ENCODE data around the gene ULBP1. TPM values are rescaled to one million over a fixed set of nuclear protein-coding genes. Genes with fewer than 3 reads are reported as not detected.
A peak's percentile ranks its signal among the peaks of the same experiment; 100 is the strongest.
"Not testable (repeated sequence)": the region's sequence is repeated elsewhere in the genome, so short reads cannot be mapped to it uniquely, and the experiment has no call there.

The ULBP1 gene
- total and polyA plus RNA-seq, 12 donors = 0.07 to 0.46 (median 0.23) TPM

- DNase-seq = peak in 1 of 2 donors; percentile 68
- peak; percentile 52 to 81 (median 72) for TF ChIP-seq CTCF (IDR thresholded peaks at IDR 0.05)
- 22 to 24% methylated on average over 6 of the region's 6 CpGs for WGBS, 2 donors
Observed at GRCh38 chr6:150016324-150017185, 52.8 kb downstream of the ULBP1 start.

DNA sequence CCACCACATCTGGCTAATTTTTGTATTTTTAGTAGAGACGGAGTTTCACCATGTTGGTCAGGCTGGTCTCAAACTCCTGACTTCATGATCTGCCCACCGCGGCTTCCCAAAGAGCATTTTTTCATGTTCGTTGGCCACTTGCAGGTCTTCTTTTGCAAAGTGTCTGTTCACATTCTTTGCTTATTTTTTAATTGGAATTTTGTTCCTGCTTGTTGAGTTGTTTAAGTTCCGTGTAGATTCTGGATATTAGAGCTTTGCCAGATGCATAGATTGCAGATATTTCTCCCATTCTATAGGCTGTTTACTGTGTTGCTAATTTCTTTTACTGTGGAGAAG, 53.4 kb downstream of the ULBP1 start:
- not testable (repeated sequence) for DNase-seq, H3K27ac ChIP-seq, ATAC-seq, H3K9me3 ChIP-seq, H3K4me3 ChIP-seq, H3K36me3 ChIP-seq
- intact Hi-C loops (cut with DNase I) = loop anchor here in 8 of 10 donors (1.0 to 10.0 kb wide), 6 partner anchors 82 to 185 kb away; no protein-coding TSS in a partner anchor
- peaks cover 16 to 76% (median 70%) of the 10 kb centered on the region in 7 donors for H3K27me3 ChIP-seq
- H3K4me1 ChIP-seq = peaks cover 0 to 10% (median 0%) of the 10 kb centered on the region in 9 donors
- peak in 3 of 9 donors; percentile 18 to 31 (median 25) for TF ChIP-seq CTCF (IDR thresholded peaks at IDR 0.05)
- 6 to 8% methylated on average over 5 of the region's 5 CpGs for WGBS, 2 donors

More at GRCh38 chr6:150016324-150017185, 52.8 kb downstream of the ULBP1 start:
- H3K27me3 ChIP-seq = peaks cover 16 to 82% (median 72%) of the 10 kb centered on the region in 7 donors
- ATAC-seq = peak in 7 of 8 donors; percentile 71 to 85 (median 83)
- no peak overlapping the region for H3K27ac ChIP-seq
- no peaks in the 10 kb centered on the region for H3K36me3 ChIP-seq
- no peaks in the 10 kb centered on the region for H3K9me3 ChIP-seq
- peaks cover 0 to 10% (median 0%) of the 10 kb centered on the region in 9 donors for H3K4me1 ChIP-seq
- intact Hi-C loops (cut with DNase I) = loop anchor here in 9 of 10 donors (1.0 to 10.0 kb wide), 6 partner anchors 82 to 184 kb away; no protein-coding TSS in a partner anchor
- H3K4me3 ChIP-seq = no peak overlapping the region

GRCh38 chr6:150018846-150019580, 55.3 kb downstream of the ULBP1 start:
- WGBS, 2 donors = 54 to 59% methylated on average over 6 of the region's 6 CpGs
- TF ChIP-seq CTCF (IDR thresholded peaks at IDR 0.05) = no peak
- Histone ChIP-seq H3K4me3 (no peak overlapping the region), H3K4me1 (peaks cover 0 to 10% (median 0%) of the 10 kb centered on the region in 9 donors), H3K27me3 (peaks cover 16 to 65% (median 52%) of the 10 kb centered on the region in 7 donors), H3K9me3 (no peaks in the 10 kb centered on the region), H3K36me3 (no peaks in the 10 kb centered on the region), H3K27ac (no peak overlapping the region)
- DNase-seq (no peak), ATAC-seq (no peak)
- intact Hi-C loops (cut with DNase I) = loop anchor here in 5 of 10 donors (5.0 to 10.0 kb wide), 3 partner anchors 182 to 187 kb away; no protein-coding TSS in a partner anchor

DNA sequence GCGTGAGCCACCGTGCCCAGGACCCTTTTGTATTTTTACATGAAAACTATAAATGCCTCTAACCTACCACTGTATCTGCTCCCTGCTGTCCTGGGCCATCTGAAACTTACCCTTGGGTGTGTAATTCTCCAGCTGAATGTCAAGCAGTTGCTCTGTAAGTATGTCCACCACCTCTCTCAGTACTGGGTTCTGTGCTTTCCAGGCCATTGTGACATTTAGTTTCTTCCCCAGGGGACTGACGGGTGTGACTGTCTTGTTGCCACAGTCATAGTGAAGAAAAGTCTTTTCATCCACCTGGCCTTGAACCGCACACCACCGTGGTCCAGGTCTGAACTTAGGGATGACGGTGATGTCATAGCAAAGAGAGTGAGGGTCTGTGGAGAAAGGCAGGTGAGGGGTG, 58.1 kb downstream of the ULBP1 start:
- not testable (repeated sequence) for H3K4me3 ChIP-seq, H3K36me3 ChIP-seq, H3K9me3 ChIP-seq, ATAC-seq, DNase-seq, H3K27ac ChIP-seq
- H3K27me3 ChIP-seq = peaks cover 0 to 67% (median 55%) of the 10 kb centered on the region in 7 donors
- peaks cover 0 to 14% (median 11%) of the 10 kb centered on the region in 9 donors for H3K4me1 ChIP-seq
- intact Hi-C loops (cut with DNase I) = loop anchor here in 1 of 10 donors (10.0 kb wide), 1 partner anchor 197 kb away; no protein-coding TSS in a partner anchor
- WGBS, 2 donors = 88 to 94% methylated on average over 2 of the region's 6 CpGs

Other genes starting within 250 kb of the ULBP1 start
- 10 to 100 TPM; 10.5 to 16.9 (median 13.8) TPM for gene LATS1, start 245.8 kb upstream of the ULBP1 start, total RNA-seq
- 10 to 100 TPM in 1 of 2 donors, 1 to 10 TPM in 1; 2.9 to 10.0 TPM for gene LATS1, start 245.8 kb upstream of the ULBP1 start, polyA plus RNA-seq
- gene NUP43, start 217.4 kb upstream of the ULBP1 start, total RNA-seq = 10 to 100 TPM; 23.2 to 34.3 (median 30.6) TPM
- gene NUP43, start 217.4 kb upstream of the ULBP1 start, polyA plus RNA-seq = 10 to 100 TPM; 10.0 to 11.7 TPM
- 100 to 1,000 TPM; 133 to 178 (median 151) TPM for gene PCMT1, start 214.2 kb upstream of the ULBP1 start, total RNA-seq
- 100 to 1,000 TPM in 1 of 2 donors, 10 to 100 TPM in 1; 33.3 to 166 TPM for gene PCMT1, start 214.2 kb upstream of the ULBP1 start, polyA plus RNA-seq
- 10 to 100 TPM in 9 of 10 donors, 1 to 10 TPM in 1; 7.6 to 21.0 (median 15.3) TPM for gene LRP11, start 99.6 kb upstream of the ULBP1 start, total RNA-seq
- 1 to 10 TPM in 1 of 2 donors, under 1 TPM in 1; 0.51 to 5.2 TPM for gene LRP11, start 99.6 kb upstream of the ULBP1 start, polyA plus RNA-seq
- 1 to 10 TPM in 1 of 10 donors, under 1 TPM in 6, not detected in 3; 0.15 to 1.4 (median 0.48) TPM for gene RAET1E, start 65.8 kb upstream of the ULBP1 start, total RNA-seq
- gene RAET1E, start 65.8 kb upstream of the ULBP1 start, polyA plus RNA-seq = under 1 TPM; 0.29 to 0.33 TPM
- under 1 TPM in 3 of 10 donors, not detected in 7; 0.21 to 0.37 (median 0.36) TPM for gene RAET1G, start 40.8 kb upstream of the ULBP1 start, total RNA-seq
- under 1 TPM in 1 of 2 donors, not detected in 1; 0.32 TPM for gene RAET1G, start 40.8 kb upstream of the ULBP1 start, polyA plus RNA-seq
- gene ULBP2, start 21.9 kb upstream of the ULBP1 start, total RNA-seq = 1 to 10 TPM in 5 of 10 donors, under 1 TPM in 5; 0.46 to 2.4 (median 1.0) TPM
- 1 to 10 TPM in 1 of 2 donors, not detected in 1; 2.7 TPM for gene ULBP2, start 21.9 kb upstream of the ULBP1 start, polyA plus RNA-seq
- not detected for gene RAET1L, start 61.6 kb downstream of the ULBP1 start, total RNA-seq
- gene RAET1L, start 61.6 kb downstream of the ULBP1 start, polyA plus RNA-seq = under 1 TPM in 1 of 2 donors, not detected in 1; 0.03 TPM
- 1 to 10 TPM in 5 of 10 donors, under 1 TPM in 5; 0.52 to 2.1 (median 1.0) TPM for gene ULBP3, start 105.2 kb downstream of the ULBP1 start, total RNA-seq
- gene ULBP3, start 105.2 kb downstream of the ULBP1 start, polyA plus RNA-seq = 1 to 10 TPM in 1 of 2 donors, not detected in 1; 1.3 TPM
- 100 to 1,000 TPM in 4 of 10 donors, 10 to 100 TPM in 6; 75.9 to 145 (median 95.6) TPM for gene PPP1R14C, start 179.1 kb downstream of the ULBP1 start, total RNA-seq
- 10 to 100 TPM; 22.6 to 41.9 TPM for gene PPP1R14C, start 179.1 kb downstream of the ULBP1 start, polyA plus RNA-seq

All from heart right ventricle (tissue), 16 donors.